H9 (cell line): Measurements from ENCODE around the gene OR6F1. TPM values are rescaled to one million over a fixed set of nuclear protein-coding genes. Genes with fewer than 3 reads are reported as not detected.

Experiments
- DNase-seq: peaks from one replicate; pipeline ENCODE4 v3.0.0-alpha.2; 2017
- H2AFZ ChIP-seq: one replicate; pipeline ENCODE4 v1.6.1; 2013; ENCODE audit warnings: mild to moderate bottlenecking, low read length, control low read depth, moderate library complexity
- H2AK5ac ChIP-seq: 2 replicates; pipeline ENCODE4 v1.6.1; 2013; ENCODE audit warnings: low read length, control low read depth, mixed read lengths; ENCODE audit not compliant: insufficient read length
- H2BK120ac ChIP-seq: one replicate; pipeline ENCODE4 v1.6.1; 2013; ENCODE audit warnings: low read depth, mild to moderate bottlenecking, low read length, control low read depth, inconsistent platforms; ENCODE audit not compliant: poor library complexity, severe bottlenecking
- H2BK12ac ChIP-seq: 2 replicates; pipeline ENCODE4 v1.6.1; 2013; ENCODE audit warnings: low read length, control low read depth, mixed read lengths, low read depth; ENCODE audit not compliant: insufficient read length
- H2BK15ac ChIP-seq: 2 replicates; pipeline ENCODE4 v1.6.1; 2013; ENCODE audit warnings: low read depth, low read length, control low read depth
- H2BK20ac ChIP-seq: one replicate; pipeline ENCODE4 v1.6.1; 2013; ENCODE audit warnings: low read depth, mild to moderate bottlenecking, low read length, control low read depth, inconsistent platforms; ENCODE audit not compliant: poor library complexity, severe bottlenecking
- H2BK5ac ChIP-seq: 2 replicates; pipeline ENCODE4 v1.6.1; 2013; ENCODE audit warnings: low read length, control low read depth, mixed read lengths; ENCODE audit not compliant: insufficient read length
- H3K14ac ChIP-seq: 2 replicates; pipeline ENCODE4 v1.6.1; 2013; ENCODE audit warnings: low read length, control low read depth; ENCODE audit not compliant: insufficient read depth
- H3K18ac ChIP-seq: 2 replicates; pipeline ENCODE4 v1.6.1; 2013; ENCODE audit warnings: low read depth, mild to moderate bottlenecking, mixed read lengths, low read length, control low read depth; ENCODE audit not compliant: insufficient read length
- H3K23ac ChIP-seq: 2 replicates; pipeline ENCODE4 v1.6.1; 2013; ENCODE audit warnings: low read length, control low read depth, mixed read lengths, low read depth; ENCODE audit not compliant: insufficient read length
- H3K23me2 ChIP-seq: 2 replicates; pipeline ENCODE4 v1.6.1; 2013; ENCODE audit warnings: low read depth, mild to moderate bottlenecking, mixed read lengths, low read length, control low read depth; ENCODE audit not compliant: insufficient read length, poor library complexity, severe bottlenecking
- H3K27ac ChIP-seq: 2 replicates; pipeline ENCODE4 v1.5.1; 2013; ENCODE audit warnings: low read length, control low read depth, mixed read lengths, low read depth; ENCODE audit not compliant: insufficient read length
- H3K27me3 ChIP-seq: 2 replicates; pipeline ENCODE4 v1.6.1; 2013; ENCODE audit warnings: low read length, control low read depth, inconsistent platforms; ENCODE audit not compliant: insufficient read depth
- H3K4ac ChIP-seq: 2 replicates; pipeline ENCODE4 v1.6.1; 2013; ENCODE audit warnings: low read depth, mild to moderate bottlenecking, control low read depth, inconsistent platforms, low read length, moderate library complexity
- H3K4me1 ChIP-seq: 2 replicates; pipeline ENCODE4 v1.6.1; 2013; ENCODE audit warnings: low read length, control low read depth, inconsistent platforms; ENCODE audit not compliant: insufficient read depth
- H3K4me2 ChIP-seq: 2 replicates; pipeline ENCODE4 v1.6.1; 2013; ENCODE audit warnings: low read length, control low read depth, mixed read lengths; ENCODE audit not compliant: insufficient read length, insufficient read depth
- H3K56ac ChIP-seq: 2 replicates; pipeline ENCODE4 v1.6.1; 2013; ENCODE audit warnings: low read depth, mild to moderate bottlenecking, mixed read lengths, low read length, control low read depth; ENCODE audit not compliant: insufficient read length
- H3K79me1 ChIP-seq: 2 replicates; pipeline ENCODE4 v1.6.1; 2013; ENCODE audit warnings: low read depth, mild to moderate bottlenecking, moderate library complexity, low read length, control low read depth, inconsistent platforms; ENCODE audit not compliant: insufficient read depth, poor library complexity, severe bottlenecking
- H3K79me2 ChIP-seq: 2 replicates; pipeline ENCODE4 v1.6.1; 2013; ENCODE audit warnings: low read length, control low read depth, inconsistent platforms; ENCODE audit not compliant: insufficient read depth
- H3K9ac ChIP-seq: 2 replicates; pipeline ENCODE4 v1.6.1; 2013; ENCODE audit warnings: low read length, control low read depth, mixed read lengths; ENCODE audit not compliant: insufficient read length; ENCODE audit errors: extremely low read depth
- H3K9me3 ChIP-seq: one replicate; pipeline ENCODE4 v1.6.1; 2013; ENCODE audit warnings: low read depth, low read length, inconsistent platforms; ENCODE audit not compliant: control insufficient read depth
- H3T11ph ChIP-seq: one replicate; pipeline ENCODE4 v1.6.1; 2013; ENCODE audit warnings: mild to moderate bottlenecking, low read length, control low read depth, inconsistent platforms
- H4K20me1 ChIP-seq: one replicate; pipeline ENCODE4 v1.6.1; 2013; ENCODE audit not compliant: control insufficient read depth, insufficient read length, insufficient read depth
- H4K5ac ChIP-seq: 2 replicates; pipeline ENCODE4 v1.6.1; 2013; ENCODE audit warnings: low read depth, mild to moderate bottlenecking, mixed read lengths, low read length, control low read depth; ENCODE audit not compliant: insufficient read length
- H4K8ac ChIP-seq: replicated peaks from 2 replicates; pipeline ENCODE4 v1.6.1; 2013; ENCODE audit warnings: low read length, control low read depth, mixed read lengths, low read depth; ENCODE audit not compliant: insufficient read length
- H4K91ac ChIP-seq: 2 replicates; pipeline ENCODE4 v1.6.1; 2013; ENCODE audit warnings: low read depth, mild to moderate bottlenecking, moderate library complexity, mixed read lengths, low read length, control low read depth; ENCODE audit not compliant: insufficient read length
- H3K27ac Mint-ChIP-seq, 3 experiments: 2 replicates in 2 of 3; 3 replicates in 1 of 3; pipeline ENCODE4 v1.8.0; 2020 to 2021; ENCODE audit warnings: mixed read lengths in 3 of 3, mild to moderate bottlenecking in 1 of 3, moderate library complexity in 1 of 3
- H3K27me3 Mint-ChIP-seq: 2 replicates; pipeline ENCODE4 v1.8.0; 2021; ENCODE audit warnings: low read depth, mild to moderate bottlenecking, moderate library complexity, mixed read lengths
- H3K36me3 Mint-ChIP-seq, 3 experiments: 2 replicates in 2 of 3; 3 replicates in 1 of 3; pipeline ENCODE4 v1.8.0; 2020 to 2021; ENCODE audit warnings: low read depth in 3 of 3, mixed read lengths in 3 of 3; ENCODE audit not compliant: insufficient read depth in 1 of 3
- H3K4me1 Mint-ChIP-seq, 2 experiments: 2 replicates each; pipeline ENCODE4 v1.8.0; 2020; ENCODE audit warnings: mixed read lengths in 2 of 2
- H3K4me3 Mint-ChIP-seq, 2 experiments: 2 replicates in 1 of 2; 3 replicates in 1 of 2; pipeline ENCODE4 v1.8.0; 2020 to 2021; ENCODE audit warnings: mild to moderate bottlenecking in 2 of 2, mixed read lengths in 2 of 2, moderate library complexity in 1 of 2
- H3K9me3 Mint-ChIP-seq, 2 experiments: 2 replicates in 1 of 2; 3 replicates in 1 of 2; pipeline ENCODE4 v1.8.0; 2020; ENCODE audit warnings: mild to moderate bottlenecking in 2 of 2, mixed read lengths in 2 of 2, moderate library complexity in 1 of 2
- CTCF ChIP-seq: fragments of 200-600 bp; sonication (generic); conservative IDR thresholded peaks from 3 replicates; pipeline ENCODE4 v1.8.0; 2021; ENCODE audit warnings: antibody characterized with exemption, mild to moderate bottlenecking
- WGBS: extraction: QIAGEN DNeasy Blood & Tissue Kit; methylation state at CpG from one replicate; pipeline ENCODE4 v1.1.7; 2013; ENCODE audit warnings: missing lambda C conversion rate, low lambda C conversion rate, mixed read lengths; ENCODE audit not compliant: insufficient read length; ENCODE audit errors: extremely low coverage; 5-methylcytosine and 5-hydroxymethylcytosine counted together
- total RNA-seq: library from RNA; stranded (reverse); gene quantifications from 2 replicates; pipeline ENCODE4 v1.2.1, GENCODE V29; 2021

Gene OR6F1
- total RNA-seq, 1 experiment from 2014 or later: not detected

GRCh38 chr1:247741756-247742155, 25.3 kb upstream of the OR6F1 start:
- no peak overlapping the region for H4K91ac ChIP-seq
- H3K23ac ChIP-seq: no peak overlapping the region
- no peak overlapping the region for H4K5ac ChIP-seq
- Mint-ChIP-seq H3K27ac (no peak overlapping the region), H3K9me3 (peaks cover 32 to 62% of the 10 kb centered on the region in 2 experiments), H3K4me1 (no peaks in the 10 kb centered on the region), H3K27me3 (no peaks in the 10 kb centered on the region), H3K4me3 (no peak overlapping the region), H3K36me3 (no peaks in the 10 kb centered on the region)
- TF ChIP-seq CTCF: no peak
- no peak overlapping the region for H2BK120ac ChIP-seq
- no peak overlapping the region for H2BK20ac ChIP-seq
- no peak overlapping the region for H3K14ac ChIP-seq
- H2AFZ ChIP-seq: no peak overlapping the region
- H2AK5ac ChIP-seq: no peak overlapping the region
- no peaks in the 10 kb centered on the region for H3K27me3 ChIP-seq
- no peak overlapping the region for H3K27ac ChIP-seq
- no peak overlapping the region for H3K18ac ChIP-seq
- peaks cover 17% of the 10 kb centered on the region for H3K9me3 ChIP-seq
- no peak overlapping the region for H2BK5ac ChIP-seq
- no peak overlapping the region for H4K8ac ChIP-seq
- H3K79me1 ChIP-seq: no peaks in the 10 kb centered on the region
- no peak overlapping the region for H3K4me2 ChIP-seq
- H2BK12ac ChIP-seq: no peak overlapping the region
- H3K9ac ChIP-seq: no peak overlapping the region
- no peaks in the 10 kb centered on the region for H4K20me1 ChIP-seq
- H3K23me2 ChIP-seq: no peaks in the 10 kb centered on the region
- H3K79me2 ChIP-seq: no peaks in the 10 kb centered on the region
- no peak for DNase-seq
- H3K4ac ChIP-seq: no peak overlapping the region
- WGBS: no CpG with 5 or more reads among the region's 5 CpGs
- no peak overlapping the region for H3T11ph ChIP-seq
- no peak overlapping the region for H2BK15ac ChIP-seq
- H3K4me1 ChIP-seq: no peaks in the 10 kb centered on the region
- H3K56ac ChIP-seq: no peak overlapping the region
